ENCODE results near the gene FCRLB.
"Not testable (repeated sequence)": the region's sequence is repeated elsewhere in the genome, so short reads cannot be mapped to it uniquely, and the experiment has no call there.

FCRLB gene

GRCh38 chr1:161720422-161720821 is 922 bp upstream of the FCRLB start:
- DNase-seq: no peak

- DNase-seq: no peak
These were observed 497 bp downstream of the FCRLB start for GRCh38 chr1:161721738-161722343.

GRCh38 chr1:161722406-161722805 is 1.1 kb downstream of the FCRLB start:
- DNase-seq: no peak

GRCh38 chr1:161723459-161724141 is 2.3 kb downstream of the FCRLB start:
- no peak for DNase-seq

- not testable (repeated sequence) for DNase-seq
These were observed 4.0 kb downstream of the FCRLB start for GRCh38 chr1:161725258-161725907.

- DNase-seq: peak; percentile 21
These were observed 4.6 kb downstream of the FCRLB start for GRCh38 chr1:161725908-161726472.

GRCh38 chr1:161726473-161727255 is 5.3 kb downstream of the FCRLB start:
- DNase-seq: peak; percentile 57

- DNase-seq: no peak
These were observed 6.0 kb downstream of the FCRLB start for GRCh38 chr1:161727256-161727924.

- DNase-seq: no peak
These were observed 7.3 kb downstream of the FCRLB start for GRCh38 chr1:161728376-161729226.

- no peak for DNase-seq
These were observed 8.8 kb downstream of the FCRLB start for GRCh38 chr1:161730050-161730564.

GRCh38 chr1:161731241-161731640 is 9.9 kb downstream of the FCRLB start:
- DNase-seq: no peak

- DNase-seq: no peak
These were observed 10.8 kb downstream of the FCRLB start for GRCh38 chr1:161731981-161732718.

- no peak for DNase-seq
These were observed 12.2 kb downstream of the FCRLB start for GRCh38 chr1:161733526-161733925.

- DNase-seq: no peak
These were observed 14.5 kb downstream of the FCRLB start for GRCh38 chr1:161735837-161736236.

- DNase-seq: no peak
These were observed 15.1 kb downstream of the FCRLB start for GRCh38 chr1:161736335-161736969.

- DNase-seq: no peak
These were observed 16.3 kb downstream of the FCRLB start for GRCh38 chr1:161737625-161738024.

GRCh38 chr1:161738627-161739287 is 17.4 kb downstream of the FCRLB start:
- no peak for DNase-seq

GRCh38 chr1:161739865-161740566 is 18.7 kb downstream of the FCRLB start:
- DNase-seq: no peak

GRCh38 chr1:161740921-161741320 is 19.6 kb downstream of the FCRLB start:
- no peak for DNase-seq
